IMR-90 (cell line): ENCODE measurements around the gene BPIFA3. TPM values are rescaled to one million over a fixed set of nuclear protein-coding genes. Genes with fewer than 3 reads are reported as not detected.
"Not testable (repeated sequence)": the region's sequence is repeated elsewhere in the genome, so short reads cannot be mapped to it uniquely, and the experiment has no call there.

Source experiments
- ATAC-seq: fragments of 200-7000 bp; cut with Tn5 transposase; 2 replicates; pipeline ENCODE4 v1.9.1; 2020; ENCODE audit warnings: low read depth, mild to moderate bottlenecking, moderate library complexity
- BruUV-seq: library from RNA; stranded (reverse); fragments of 400-500 nt; replicated peaks from 2 replicates; lab custom pipeline; 2021; lab: Mats Ljungman, UMichigan
- CTCF ChIA-PET: fragments of 300-600 bp; formaldehyde crosslinking; extraction: SDS; loops from one replicate; lab custom pipeline; 2021; ENCODE audit warnings: antibody characterized with exemption; lab: Yijun Ruan, JAX
- POLR2A ChIA-PET: fragments of 300-600 bp; sonication (Branson Sonifier 250); formaldehyde crosslinking; loops from one replicate; lab custom pipeline; 2022; ENCODE audit warnings: antibody characterized with exemption; ENCODE audit not compliant: unreplicated experiment; lab: Charles Lee
- DNase-seq: peaks from one replicate; pipeline ENCODE4 v3.0.0; 2013
- H2AFZ ChIP-seq: replicated peaks from 2 replicates; pipeline ENCODE3; 2013; ENCODE audit warnings: low read length, mild to moderate bottlenecking; ENCODE audit not compliant: poor library complexity
- H2AK5ac ChIP-seq: 2 replicates; pipeline ENCODE4 v1.6.1; 2013; ENCODE audit warnings: low read depth, low read length, inconsistent platforms
- H2AK9ac ChIP-seq: replicated peaks from 2 replicates; pipeline ENCODE3; 2013; ENCODE audit warnings: mild to moderate bottlenecking, low read depth, low read length, moderate library complexity; ENCODE audit not compliant: poor library complexity
- H2BK120ac ChIP-seq: 2 replicates; pipeline ENCODE4 v1.6.1; 2013; ENCODE audit warnings: low read depth, low read length, inconsistent platforms
- H2BK15ac ChIP-seq: 3 replicates; pipeline ENCODE4 v1.6.1; 2013; ENCODE audit warnings: low read depth, low read length, inconsistent platforms
- H2BK20ac ChIP-seq: 2 replicates; pipeline ENCODE4 v1.6.1; 2013; ENCODE audit warnings: low read depth, mild to moderate bottlenecking, inconsistent platforms, low read length, moderate library complexity
- H2BK5ac ChIP-seq: 2 replicates; pipeline ENCODE4 v1.6.1; 2013; ENCODE audit warnings: mild to moderate bottlenecking, low read depth, low read length, inconsistent platforms; ENCODE audit not compliant: poor library complexity, severe bottlenecking
- H3K14ac ChIP-seq: replicated peaks from 2 replicates; pipeline ENCODE4 v1.6.1; 2013; ENCODE audit warnings: low read depth, low read length, inconsistent platforms
- H3K18ac ChIP-seq: 2 replicates; pipeline ENCODE4 v1.6.1; 2013; ENCODE audit warnings: low read depth, low read length, control low read depth
- H3K23ac ChIP-seq: 2 replicates; pipeline ENCODE4 v1.6.1; 2013; ENCODE audit warnings: low read depth, low read length, inconsistent platforms
- H3K27ac ChIP-seq: 2 replicates; pipeline ENCODE4 v1.5.1; 2013; ENCODE audit warnings: mild to moderate bottlenecking, control low read depth, low read length; ENCODE audit not compliant: insufficient read depth
- H3K27me3 ChIP-seq: 2 replicates; pipeline ENCODE4 v1.6.1; 2013; ENCODE audit warnings: low read length; ENCODE audit not compliant: control insufficient read depth, insufficient read depth
- H3K36me3 ChIP-seq: 2 replicates; pipeline ENCODE4 v1.6.1; 2013; ENCODE audit warnings: low read length, mixed read lengths; ENCODE audit not compliant: control insufficient read depth, insufficient read depth
- H3K4ac ChIP-seq: 2 replicates; pipeline ENCODE4 v1.6.1; 2013; ENCODE audit warnings: low read depth, low read length, inconsistent platforms
- H3K4me1 ChIP-seq: 2 replicates; pipeline ENCODE4 v1.6.1; 2013; ENCODE audit warnings: low read length, mixed read lengths; ENCODE audit not compliant: control insufficient read depth, insufficient read depth
- H3K4me2 ChIP-seq: 2 replicates; pipeline ENCODE4 v1.6.1; 2013; ENCODE audit warnings: low read depth, mild to moderate bottlenecking, control low read depth, low read length, moderate library complexity
- H3K4me3 ChIP-seq: 2 replicates; pipeline ENCODE4 v1.5.1; 2013; ENCODE audit warnings: low read depth, mild to moderate bottlenecking, control low read depth, low read length, moderate library complexity; ENCODE audit not compliant: insufficient read depth
- H3K56ac ChIP-seq: 2 replicates; pipeline ENCODE4 v1.6.1; 2013; ENCODE audit warnings: low read length, inconsistent platforms; ENCODE audit not compliant: insufficient read depth; ENCODE audit errors: extremely low read depth
- H3K79me1 ChIP-seq, 2 experiments: 2 replicates each; pipeline ENCODE4 v1.6.1; 2013; ENCODE audit warnings: low read length in 2 of 2, inconsistent platforms in 1 of 2, low read depth in 1 of 2
- H3K9ac ChIP-seq: 2 replicates; pipeline ENCODE4 v1.6.1; 2013; ENCODE audit warnings: low read depth, low read length, control low read depth
- H3K9me1 ChIP-seq: 2 replicates; pipeline ENCODE4 v1.6.1; 2013; ENCODE audit warnings: low read length, inconsistent platforms; ENCODE audit not compliant: insufficient read depth
- H3K9me3 ChIP-seq: 2 replicates; pipeline ENCODE4 v1.6.1; 2013; ENCODE audit warnings: low read length; ENCODE audit not compliant: control insufficient read depth, insufficient read depth
- H4K20me1 ChIP-seq: 2 replicates; pipeline ENCODE4 v1.6.1; 2013; ENCODE audit warnings: low read length, inconsistent platforms; ENCODE audit not compliant: insufficient read depth
- H4K5ac ChIP-seq: 2 replicates; pipeline ENCODE4 v1.6.1; 2013; ENCODE audit warnings: mild to moderate bottlenecking, low read depth, low read length, control low read depth
- H4K8ac ChIP-seq, 2 experiments: 2 replicates each; pipeline ENCODE4 v1.6.1; 2013; ENCODE audit warnings: low read depth in 2 of 2, low read length in 2 of 2, control low read depth in 1 of 2, inconsistent platforms in 1 of 2
- H4K91ac ChIP-seq: 2 replicates; pipeline ENCODE4 v1.6.1; 2013; ENCODE audit warnings: low read depth, low read length, inconsistent platforms; ENCODE audit not compliant: insufficient read depth
- CEBPB ChIP-seq: IDR thresholded peaks from 2 replicates; pipeline ENCODE4 v1.6.1; 2012; ENCODE audit warnings: low read depth, low read length, improper control_type of control experiment
- MAZ ChIP-seq: IDR thresholded peaks from 2 replicates; pipeline ENCODE4 v1.6.1; 2012; ENCODE audit warnings: low read depth, mild to moderate bottlenecking, low read length, improper control_type of control experiment, moderate library complexity, borderline replicate concordance
- RFX5 ChIP-seq: IDR thresholded peaks from 2 replicates; pipeline ENCODE4 v1.8.0; 2012; ENCODE audit warnings: low read depth, mild to moderate bottlenecking, low read length, moderate library complexity
- SMC3 ChIP-seq: fragments of 150-350 bp; IDR thresholded peaks from 2 replicates; pipeline ENCODE4 v1.6.1; 2016; ENCODE audit warnings: low read depth, mild to moderate bottlenecking, antibody characterized with exemption, low read length, moderate library complexity
- WGBS, 2 experiments: methylation state at CpG; one replicate each; pipeline versions ENCODE4 v1.1.5 to v1.1.7; 2013; ENCODE audit warnings: missing lambda C conversion rate in 2 of 2; ENCODE audit not compliant: insufficient read length in 1 of 2; ENCODE audit errors: extremely low coverage in 2 of 2; 5-methylcytosine and 5-hydroxymethylcytosine counted together
- dilution Hi-C: fragments of 300-500 bp; cut with HindIII; formaldehyde crosslinking; loops from one replicate; pipeline ENCODE4 v1.14.3; 2018; ENCODE audit warnings: low sequenced_read_pairs; ENCODE audit not compliant: unreplicated experiment
- in situ Hi-C: fragments of 300-500 bp; cut with MboI; formaldehyde crosslinking; loops from 3 replicates; pipeline ENCODE4 v1.14.3; 2019; ENCODE audit warnings: low sequenced_read_pairs, inconsistent platforms, mixed read lengths
- intact Hi-C: fragments of 100-400 bp; cut with micrococcal nuclease; formaldehyde crosslinking; loops from 2 replicates; pipeline ENCODE4 v1.10.0; 2022
- polyA plus RNA-seq, 3 experiments: library from polyadenylated mRNA; depleted of rRNA; stranded (reverse); fragments of >200 nt; gene quantifications; 2 replicates each; pipeline ENCODE4 v1.2.3, GENCODE V29; 2012; ENCODE audit warnings: low replicate concordance in 1 of 3
- total RNA-seq: library from RNA; depleted of rRNA; stranded (reverse); fragments of >200 nt; gene quantifications from 2 replicates; pipeline ENCODE4 v1.2.3, GENCODE V29; 2012
- TF ChIP-seq, protein P1 (sequence below): conservative IDR thresholded peaks from 2 replicates; pipeline ENCODE4 v1.5.1; 2012; ENCODE audit warnings: mild to moderate bottlenecking, low read depth, low read length, improper control_type of control experiment

The BPIFA3 gene
- total and polyA plus RNA-seq, 2 of the 4 experiments (the other 2 are of a cell fraction), result not detected

DNA sequence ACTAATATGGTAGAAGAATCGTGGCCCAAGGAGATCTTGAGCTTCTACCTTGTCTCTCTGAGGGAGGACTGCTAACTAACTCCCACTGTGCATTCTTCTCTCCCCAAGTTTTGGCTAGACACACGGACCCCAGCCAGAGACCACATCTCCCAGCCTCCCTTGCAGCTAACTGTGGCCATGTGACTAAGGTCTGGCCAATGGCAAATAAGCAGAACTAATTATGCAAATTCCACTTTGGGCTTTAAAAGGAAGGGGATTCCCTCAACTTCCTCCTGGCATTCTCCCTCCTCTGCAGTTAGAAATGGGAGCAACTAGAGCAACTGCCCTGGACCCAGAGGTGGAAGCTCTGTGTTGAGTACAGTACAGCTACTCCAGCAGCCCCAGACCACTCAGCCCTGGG, 33.8 kb upstream of the BPIFA3 start:
- Histone ChIP-seq H3K4me1 (no peaks in the 10 kb centered on the region), H3K4me3 (no peak overlapping the region), H2BK120ac (no peak overlapping the region), H3K79me1 (no peaks in the 10 kb centered on the region), H3K9me1 (no peaks in the 10 kb centered on the region), H3K4me2 (no peak overlapping the region), H2AK5ac (no peak overlapping the region), H3K9ac (no peak overlapping the region), H3K36me3 (no peaks in the 10 kb centered on the region), H4K20me1 (no peaks in the 10 kb centered on the region), H2BK15ac (no peak overlapping the region), H2BK5ac (no peak overlapping the region), H4K91ac (no peak overlapping the region), H4K5ac (no peak overlapping the region), H3K23ac (no peak overlapping the region), H2AFZ (no peak overlapping the region), H3K56ac (no peak overlapping the region), H3K27ac (no peak overlapping the region), H3K14ac (no peak overlapping the region), H3K4ac (no peak overlapping the region), H3K9me3 (no peaks in the 10 kb centered on the region), H3K27me3 (no peaks in the 10 kb centered on the region; the same call in 1 of the 2 replicates), H4K8ac (no peak overlapping the region), H2AK9ac (no peak overlapping the region), H2BK20ac (no peak overlapping the region), H3K18ac (no peak overlapping the region)
- dilution Hi-C loops, result no loop called here
- ChIA-PET CTCF (no interaction called here), POLR2A (no interaction called here)
- TF ChIP-seq MAZ (no peak), CEBPB (no peak), RFX5 (no peak), SMC3 (no peak)
- TF ChIP-seq, protein P1, sequence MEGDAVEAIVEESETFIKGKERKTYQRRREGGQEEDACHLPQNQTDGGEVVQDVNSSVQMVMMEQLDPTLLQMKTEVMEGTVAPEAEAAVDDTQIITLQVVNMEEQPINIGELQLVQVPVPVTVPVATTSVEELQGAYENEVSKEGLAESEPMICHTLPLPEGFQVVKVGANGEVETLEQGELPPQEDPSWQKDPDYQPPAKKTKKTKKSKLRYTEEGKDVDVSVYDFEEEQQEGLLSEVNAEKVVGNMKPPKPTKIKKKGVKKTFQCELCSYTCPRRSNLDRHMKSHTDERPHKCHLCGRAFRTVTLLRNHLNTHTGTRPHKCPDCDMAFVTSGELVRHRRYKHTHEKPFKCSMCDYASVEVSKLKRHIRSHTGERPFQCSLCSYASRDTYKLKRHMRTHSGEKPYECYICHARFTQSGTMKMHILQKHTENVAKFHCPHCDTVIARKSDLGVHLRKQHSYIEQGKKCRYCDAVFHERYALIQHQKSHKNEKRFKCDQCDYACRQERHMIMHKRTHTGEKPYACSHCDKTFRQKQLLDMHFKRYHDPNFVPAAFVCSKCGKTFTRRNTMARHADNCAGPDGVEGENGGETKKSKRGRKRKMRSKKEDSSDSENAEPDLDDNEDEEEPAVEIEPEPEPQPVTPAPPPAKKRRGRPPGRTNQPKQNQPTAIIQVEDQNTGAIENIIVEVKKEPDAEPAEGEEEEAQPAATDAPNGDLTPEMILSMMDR, result no peak
- no TSS peak for BruUV-seq
- intact Hi-C loops, result no loop called here
- in situ Hi-C loops, result no loop called here
- WGBS, 2 experiments, result no CpG with 5 or more reads among the region's 2 CpGs
- no peak for DNase-seq
- ATAC-seq, result no peak

DNA sequence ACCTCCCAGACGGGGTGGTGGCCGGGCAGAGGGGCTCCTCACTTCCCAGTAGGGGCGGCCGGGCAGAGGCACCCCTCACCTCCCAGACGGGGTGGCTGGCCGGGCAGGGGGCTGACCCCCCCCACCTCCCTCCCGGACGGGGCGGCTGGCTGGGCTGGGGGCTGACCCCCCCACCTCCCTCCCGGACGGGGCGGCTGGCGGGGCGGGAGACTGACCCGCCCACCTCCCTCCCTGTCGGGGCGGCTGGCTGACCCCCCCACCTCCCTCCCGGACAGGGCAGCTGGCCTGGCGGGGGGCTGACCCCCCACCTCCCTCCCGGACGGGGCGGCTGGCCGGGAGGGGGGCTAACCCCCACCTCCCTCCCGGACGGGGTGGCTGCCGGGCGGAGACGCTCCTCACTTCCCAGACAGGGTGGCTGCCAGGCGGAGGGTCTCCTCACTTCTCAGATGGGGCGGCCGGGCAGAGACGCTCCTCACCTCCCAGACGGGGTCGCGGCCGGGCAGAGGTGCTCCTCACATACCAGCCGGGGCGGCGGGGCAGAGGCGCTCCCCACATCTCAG, 32.0 kb upstream of the BPIFA3 start:
- H3K56ac ChIP-seq, H3K27ac ChIP-seq, H3K4ac ChIP-seq, H4K20me1 ChIP-seq, POLR2A ChIA-PET, intact Hi-C loops, H3K23ac ChIP-seq, H3K4me1 ChIP-seq, H2AK9ac ChIP-seq, H3K4me2 ChIP-seq, H3K9ac ChIP-seq, ATAC-seq, H2BK120ac ChIP-seq, H3K4me3 ChIP-seq, H2AK5ac ChIP-seq, H4K91ac ChIP-seq, H3K18ac ChIP-seq, H3K27me3 ChIP-seq, H2BK5ac ChIP-seq, in situ Hi-C loops, H2BK15ac ChIP-seq, H4K8ac ChIP-seq, H3K9me3 ChIP-seq, H3K36me3 ChIP-seq, BruUV-seq, H2AFZ ChIP-seq, H4K5ac ChIP-seq, dilution Hi-C loops, H3K14ac ChIP-seq, DNase-seq, H3K9me1 ChIP-seq, H3K79me1 ChIP-seq, CTCF ChIA-PET, H2BK20ac ChIP-seq: not testable (repeated sequence)
- no CpG with 5 or more reads among the region's 40 CpGs for WGBS, 2 experiments
